HEK293 (cell line): ENCODE data around the gene ZCCHC3.

Experiments used
- ATF2 ChIP-seq: fragments of 450-650 bp; formaldehyde crosslinking; IDR thresholded peaks from 2 replicates; pipeline ENCODE4 v1.5.1; 2016; ENCODE audit warnings: missing biosample characterization, missing genetic modification characterization, low read depth
- EGR2 ChIP-seq: fragments of 450-650 bp; formaldehyde crosslinking; IDR thresholded peaks from 2 replicates; pipeline ENCODE4 v1.5.1; 2016; ENCODE audit warnings: low read depth, missing biosample characterization, missing genetic modification characterization
- FEZF1 ChIP-seq: fragments of 450-650 bp; formaldehyde crosslinking; IDR thresholded peaks from 2 replicates; pipeline ENCODE4 v1.5.1; 2016; ENCODE audit warnings: missing biosample characterization, missing genetic modification characterization
- GLI4 ChIP-seq: fragments of 450-650 bp; formaldehyde crosslinking; IDR thresholded peaks from 2 replicates; pipeline ENCODE4 v1.5.1; 2016; ENCODE audit warnings: missing biosample characterization, missing genetic modification characterization
- HOXD13 ChIP-seq: sonication (generic); formaldehyde crosslinking; IDR thresholded peaks from 2 replicates; pipeline ENCODE4 v1.8.0; 2022; ENCODE audit warnings: missing genetic modification reagents, borderline replicate concordance
- KLF10 ChIP-seq: fragments of 450-650 bp; IDR thresholded peaks from 2 replicates; pipeline ENCODE4 v1.5.1; 2018; ENCODE audit warnings: missing biosample characterization, mild to moderate bottlenecking, missing genetic modification characterization
- OVOL3 ChIP-seq: fragments of 450-650 bp; formaldehyde crosslinking; IDR thresholded peaks from 2 replicates; pipeline ENCODE4 v1.5.1; 2016; ENCODE audit warnings: missing biosample characterization, missing genetic modification characterization
- ZBTB21 ChIP-seq: fragments of 450-650 bp; formaldehyde crosslinking; IDR thresholded peaks from 2 replicates; pipeline ENCODE4 v1.5.1; 2017; ENCODE audit warnings: missing biosample characterization, missing genetic modification characterization
- ZBTB48 ChIP-seq: fragments of 450-650 bp; formaldehyde crosslinking; IDR thresholded peaks from 2 replicates; pipeline ENCODE4 v1.5.1; 2016; ENCODE audit warnings: missing biosample characterization, missing genetic modification characterization
- ZBTB6 ChIP-seq: fragments of 450-650 bp; formaldehyde crosslinking; IDR thresholded peaks from 2 replicates; pipeline ENCODE4 v1.5.1; 2017; ENCODE audit warnings: missing biosample characterization, missing genetic modification characterization
- ZFHX2 ChIP-seq: fragments of 450-650 bp; formaldehyde crosslinking; conservative IDR thresholded peaks from 2 replicates; pipeline ENCODE4 v1.5.1; 2016; ENCODE audit warnings: missing biosample characterization, missing genetic modification characterization
- ZNF132 ChIP-seq: fragments of 450-650 bp; formaldehyde crosslinking; IDR thresholded peaks from 2 replicates; pipeline ENCODE4 v1.5.1; 2017; ENCODE audit warnings: missing biosample characterization, missing genetic modification characterization, borderline replicate concordance
- ZNF133 ChIP-seq: fragments of 450-650 bp; formaldehyde crosslinking; IDR thresholded peaks from 2 replicates; pipeline ENCODE4 v1.5.1; 2016; ENCODE audit warnings: missing biosample characterization, missing genetic modification characterization
- ZNF146 ChIP-seq: fragments of 450-650 bp; formaldehyde crosslinking; IDR thresholded peaks from 2 replicates; pipeline ENCODE4 v1.5.1; 2016; ENCODE audit warnings: missing biosample characterization, missing genetic modification characterization
- ZNF148 ChIP-seq: fragments of 450-650 bp; formaldehyde crosslinking; IDR thresholded peaks from 2 replicates; pipeline ENCODE4 v1.5.0; 2017; ENCODE audit warnings: missing biosample characterization, missing genetic modification characterization, borderline replicate concordance
- ZNF16 ChIP-seq: fragments of 450-650 bp; formaldehyde crosslinking; IDR thresholded peaks from 2 replicates; pipeline ENCODE4 v1.5.1; 2016; ENCODE audit warnings: low read depth, missing biosample characterization, missing genetic modification characterization
- ZNF169 ChIP-seq: fragments of 450-650 bp; formaldehyde crosslinking; IDR thresholded peaks from 2 replicates; pipeline ENCODE4 v1.5.1; 2016; ENCODE audit warnings: missing biosample characterization, missing genetic modification characterization
- ZNF175 ChIP-seq: fragments of 450-650 bp; formaldehyde crosslinking; IDR thresholded peaks from 2 replicates; pipeline ENCODE4 v1.5.1; 2016; ENCODE audit warnings: missing biosample characterization, missing genetic modification characterization
- ZNF184 ChIP-seq: fragments of 450-650 bp; IDR thresholded peaks from 2 replicates; pipeline ENCODE4 v1.5.1; 2018; ENCODE audit warnings: missing biosample characterization, mild to moderate bottlenecking, missing genetic modification characterization
- ZNF239 ChIP-seq: fragments of 450-650 bp; formaldehyde crosslinking; IDR thresholded peaks from 2 replicates; pipeline ENCODE4 v1.5.1; 2016; ENCODE audit warnings: missing biosample characterization, missing genetic modification characterization
- ZNF274 ChIP-seq, 2 experiments: fragments of 200-500 bp in 1 of 2; fragments of 450-650 bp in 1 of 2; sonication (Bioruptor generic) in 1 of 2; formaldehyde crosslinking in 1 of 2; IDR thresholded peaks; 2 replicates each; pipeline versions ENCODE4 v1.5.1 to v1.6.1; 2014 to 2016; ENCODE audit warnings: borderline replicate concordance in 1 of 2, inconsistent platforms in 1 of 2, low read length in 1 of 2, missing biosample characterization in 1 of 2, missing genetic modification characterization in 1 of 2
- ZNF404 ChIP-seq: fragments of 450-650 bp; formaldehyde crosslinking; IDR thresholded peaks from 2 replicates; pipeline ENCODE4 v1.5.1; 2017; ENCODE audit warnings: missing biosample characterization, missing genetic modification characterization
- ZNF423 ChIP-seq: fragments of 450-650 bp; formaldehyde crosslinking; IDR thresholded peaks from 2 replicates; pipeline ENCODE4 v1.5.1; 2016; ENCODE audit warnings: missing biosample characterization, missing genetic modification characterization
- ZNF433 ChIP-seq: fragments of 450-650 bp; formaldehyde crosslinking; IDR thresholded peaks from 2 replicates; pipeline ENCODE4 v1.5.1; 2016; ENCODE audit warnings: missing biosample characterization, missing genetic modification characterization, low read depth
- ZNF513 ChIP-seq: fragments of 450-650 bp; IDR thresholded peaks from 2 replicates; pipeline ENCODE4 v1.5.1; 2018; ENCODE audit warnings: missing biosample characterization, missing genetic modification characterization
- ZNF514 ChIP-seq: fragments of 450-650 bp; formaldehyde crosslinking; IDR thresholded peaks from 2 replicates; pipeline ENCODE4 v1.5.1; 2016; ENCODE audit warnings: missing biosample characterization, missing genetic modification characterization
- ZNF549 ChIP-seq: fragments of 450-650 bp; IDR thresholded peaks from 2 replicates; pipeline ENCODE4 v1.5.1; 2018; ENCODE audit warnings: missing biosample characterization, missing genetic modification characterization, mild to moderate bottlenecking, inconsistent platforms, moderate library complexity
- ZNF629 ChIP-seq: fragments of 450-650 bp; formaldehyde crosslinking; IDR thresholded peaks from 2 replicates; pipeline ENCODE4 v1.5.1; 2017; ENCODE audit warnings: missing biosample characterization, missing genetic modification characterization
- ZNF654 ChIP-seq: fragments of 450-650 bp; formaldehyde crosslinking; IDR thresholded peaks from 2 replicates; pipeline ENCODE4 v1.5.1; 2016; ENCODE audit warnings: low read depth, missing biosample characterization, missing genetic modification characterization
- ZNF777 ChIP-seq: fragments of 450-650 bp; formaldehyde crosslinking; IDR thresholded peaks from 2 replicates; pipeline ENCODE4 v1.5.1; 2017; ENCODE audit warnings: missing biosample characterization, missing genetic modification characterization, borderline replicate concordance

ZCCHC3 gene

GRCh38 chr20:347640-348484, 50.5 kb downstream of the ZCCHC3 start (continued):
- TF ChIP-seq ZNF146, result no peak
- no peak for TF ChIP-seq ZNF549
- no peak for TF ChIP-seq ZNF514
- no peak for TF ChIP-seq ZNF513 (tag by site-specific recombination)
- TF ChIP-seq ZNF16 (tag by site-specific recombination), result no peak
- TF ChIP-seq ZNF184 (tag by site-specific recombination), result no peak
- TF ChIP-seq EGR2 (tag by site-specific recombination), result peak; percentile 87
- peak; percentile 53 for TF ChIP-seq FEZF1 (tag by site-specific recombination)
- TF ChIP-seq HOXD13 (CRISPR knock-in tag), result no peak
- TF ChIP-seq ZNF175 (tag by site-specific recombination), result no peak
- no peak for TF ChIP-seq ZNF433
- no peak for TF ChIP-seq ZNF654 (tag by site-specific recombination)
- TF ChIP-seq ZNF423 (tag by site-specific recombination), result 0 out of 2 replicates have a peak, but pooled peaks have one; percentile 4
- TF ChIP-seq ZNF148, result no peak
- TF ChIP-seq ZNF132 (tag by site-specific recombination), result no peak
- TF ChIP-seq ZBTB21 (tag by site-specific recombination), result no peak
- no peak for TF ChIP-seq ZNF404 (tag by site-specific recombination)
- TF ChIP-seq ZNF169 (tag by site-specific recombination), result no peak
- TF ChIP-seq ZBTB6 (tag by site-specific recombination), result no peak
- peak; percentile 85 for TF ChIP-seq KLF10 (tag by site-specific recombination)
- peak; percentile 28; the same call in 1 of the 2 replicates for TF ChIP-seq ZNF133 (tag by site-specific recombination)
- TF ChIP-seq GLI4, result no peak
- TF ChIP-seq ZNF629, result peak; percentile 72
- no peak for TF ChIP-seq OVOL3 (tag by site-specific recombination)
- TF ChIP-seq ZBTB48, result peak; percentile 85
- TF ChIP-seq ZNF274 (IDR thresholded peaks at IDR 0.05; ENCODE audit: low read length), result no peak
- no peak for TF ChIP-seq ZNF274 (tag by site-specific recombination; IDR thresholded peaks at IDR 0.05; ENCODE audit: borderline replicate concordance)
- TF ChIP-seq ATF2 (tag by site-specific recombination), result no peak
- TF ChIP-seq ZNF239 (tag by site-specific recombination), result no peak; the same call in 1 of the 2 replicates
- peak; percentile 86 for TF ChIP-seq ZFHX2
- peak; percentile 80; the same call in 1 of the 2 replicates for TF ChIP-seq ZNF777 (tag by site-specific recombination)
